HG03139 (cell line): ENCODE results near the gene RC3H1.
A peak's percentile ranks its signal among the peaks of the same experiment; 100 is the strongest.
"Not testable (repeated sequence)": the region's sequence is repeated elsewhere in the genome, so short reads cannot be mapped to it uniquely, and the experiment has no call there.

Experiments
- ATAC-seq: cut with Tn5 transposase; IDR thresholded peaks from one replicate; pipeline ENCODE4 v1.9.1; 2021; ENCODE audit not compliant: unreplicated experiment

RC3H1 gene

GRCh38 chr1:173948594-173948993 lies 73.6 kb downstream of the RC3H1 start:
- no peak for ATAC-seq

DNA sequence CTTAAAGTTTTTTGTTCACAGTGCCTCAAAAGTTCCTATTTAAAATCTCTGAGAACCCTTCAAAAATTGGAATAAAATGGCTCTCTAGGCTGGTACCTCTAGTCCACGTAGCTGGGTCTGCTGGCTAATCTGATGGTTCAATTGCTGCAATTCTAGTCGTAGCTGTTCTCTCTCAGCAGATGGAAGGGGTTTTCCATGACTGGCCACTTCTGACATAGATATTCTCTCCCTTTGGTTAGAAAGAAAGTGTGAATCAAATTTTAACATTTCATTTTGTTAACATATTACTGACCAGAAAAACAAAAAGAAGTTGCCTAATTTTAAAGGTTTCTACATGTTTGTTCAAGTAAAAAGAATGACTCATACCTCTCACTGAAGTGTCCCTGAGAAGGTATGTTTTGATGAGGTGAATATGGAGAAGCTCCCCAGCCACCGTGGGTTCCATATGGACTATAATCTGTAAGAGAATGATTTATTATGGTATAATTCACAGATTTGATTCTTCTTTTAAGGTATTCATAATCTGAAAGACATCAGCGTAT lies 75.7 kb downstream of the RC3H1 start:
- no peak for ATAC-seq

- ATAC-seq: no peak
Observed at GRCh38 chr1:173937062-173937461, 85.1 kb downstream of the RC3H1 start.

GRCh38 chr1:173934440-173934839 lies 87.7 kb downstream of the RC3H1 start:
- no peak for ATAC-seq

GRCh38 chr1:173930541-173930940 lies 91.6 kb downstream of the RC3H1 start:
- not testable (repeated sequence) for ATAC-seq

DNA sequence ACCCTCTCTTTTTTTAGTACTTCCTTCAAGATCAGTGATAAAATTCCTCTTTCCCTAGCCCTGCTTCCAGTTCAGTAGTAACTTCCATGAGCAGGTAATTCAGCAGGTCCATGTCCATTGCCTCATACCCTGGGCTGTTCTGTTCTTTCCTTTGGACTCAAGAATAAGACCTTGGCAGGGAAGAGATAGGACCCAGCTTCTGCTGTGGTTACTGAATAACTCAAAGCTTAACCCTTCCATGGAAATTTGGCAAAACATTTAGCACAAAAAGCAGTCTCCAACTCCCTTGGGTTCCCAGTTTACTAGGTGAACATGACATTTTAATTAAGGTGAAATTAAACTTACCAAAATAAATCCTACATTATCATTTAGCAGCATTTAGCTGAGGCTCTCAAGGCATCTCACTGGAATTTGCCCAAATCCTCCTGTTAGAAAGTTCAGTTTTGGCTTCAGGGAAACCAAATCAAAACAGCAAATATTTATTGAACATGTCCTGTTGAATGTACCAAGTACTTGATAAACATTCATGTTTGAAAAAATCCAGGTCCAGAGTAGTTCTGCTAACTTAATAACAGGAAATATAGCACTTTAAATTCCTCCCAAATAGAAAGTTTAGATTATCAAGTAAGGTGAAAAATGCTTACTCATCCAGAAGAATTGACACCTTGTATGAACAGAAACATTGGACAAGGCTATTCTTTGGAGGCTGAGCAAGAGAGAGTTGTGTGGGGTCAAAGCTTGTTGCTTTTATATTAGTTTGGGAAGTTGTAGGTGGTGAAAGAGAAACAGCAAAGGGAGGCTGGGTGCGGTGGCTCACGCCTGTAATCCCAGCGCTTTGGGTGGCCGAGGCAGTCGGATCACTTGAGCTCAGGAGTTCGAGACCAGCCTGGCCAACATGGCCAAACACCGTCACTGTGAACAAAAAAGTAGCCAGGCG lies 96.6 kb downstream of the RC3H1 start:
- ATAC-seq: no peak

GRCh38 chr1:173920861-173921260 lies 101.3 kb downstream of the RC3H1 start:
- no peak for ATAC-seq

DNA sequence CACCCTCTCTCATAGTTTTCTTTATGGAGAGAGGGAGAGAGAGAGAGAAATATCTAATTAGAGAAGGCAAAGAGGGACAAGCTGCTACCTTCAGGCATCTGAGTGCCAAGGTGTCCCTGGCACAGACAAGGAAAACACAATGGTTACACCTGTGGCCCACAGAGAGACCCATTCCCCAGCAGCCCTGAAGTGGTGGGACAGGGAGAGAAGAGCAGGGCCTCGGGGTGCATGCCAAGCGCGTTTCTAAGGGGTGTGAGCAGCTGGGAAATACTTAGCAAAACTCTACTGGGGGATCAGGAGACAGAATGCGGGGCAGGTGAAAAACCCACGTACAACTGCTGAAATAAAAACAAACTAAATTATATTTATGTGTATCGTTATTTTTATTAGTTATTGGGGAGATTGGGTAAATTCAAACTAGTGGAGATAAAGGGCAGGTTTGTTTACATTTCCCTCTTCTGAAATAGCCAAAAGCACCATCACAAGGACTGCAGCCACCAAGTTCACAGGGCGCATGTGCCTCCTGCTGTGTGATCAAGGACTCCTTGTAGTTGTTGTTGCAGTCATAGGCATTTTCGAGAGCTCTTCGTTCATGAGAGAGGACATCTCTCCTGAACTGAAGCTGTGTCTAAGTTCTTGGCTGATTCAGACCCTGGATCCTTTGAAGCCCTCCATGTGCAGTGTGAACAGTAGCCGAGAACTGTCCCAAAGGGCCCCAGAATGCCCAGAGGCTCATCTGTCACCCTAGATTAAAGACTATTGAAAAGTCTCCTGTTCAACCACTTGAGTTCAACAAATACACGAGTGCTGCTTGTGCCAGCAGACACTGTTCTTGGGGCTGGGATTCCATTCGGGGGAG lies 104.3 kb downstream of the RC3H1 start:
- ATAC-seq: no peak

GRCh38 chr1:173917149-173917548 lies 105.0 kb downstream of the RC3H1 start, which contains the start of gene SERPINC1:
Gene SERPINC1 (minus strand): TSS chr1:173917327. CDS start chr1:173917259, 68 bp downstream.
- no peak for ATAC-seq

- ATAC-seq: no peak
Observed at GRCh38 chr1:173916667-173917066, 105.5 kb downstream of the RC3H1 start.

GRCh38 chr1:173915596-173915995 lies 106.6 kb downstream of the RC3H1 start:
- ATAC-seq: no peak

DNA sequence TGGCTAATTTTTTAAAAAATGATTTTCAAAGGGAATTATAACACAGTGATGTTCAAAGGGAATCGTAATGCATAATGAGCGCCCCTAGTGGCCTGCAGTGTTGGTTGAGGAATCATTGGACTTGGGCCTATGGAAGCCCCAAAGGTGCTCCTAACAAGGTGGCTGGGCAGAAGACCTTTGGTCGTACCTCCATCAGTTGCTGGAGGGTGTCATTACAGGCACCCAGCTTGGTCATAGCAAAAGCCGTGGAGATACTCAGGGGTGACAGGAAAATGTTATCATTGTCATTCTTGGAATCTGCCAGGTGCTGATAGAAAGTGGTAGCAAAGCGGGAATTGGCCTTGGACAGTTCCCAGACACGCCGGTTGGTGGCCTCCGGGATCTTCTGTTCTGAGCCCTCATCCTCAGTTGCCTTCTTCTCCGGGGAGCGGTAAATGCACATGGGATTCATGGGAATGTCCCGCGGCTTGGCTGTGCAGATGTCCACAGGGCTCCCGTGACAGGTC lies 107.7 kb downstream of the RC3H1 start:
- peak; percentile 61 for ATAC-seq

DNA sequence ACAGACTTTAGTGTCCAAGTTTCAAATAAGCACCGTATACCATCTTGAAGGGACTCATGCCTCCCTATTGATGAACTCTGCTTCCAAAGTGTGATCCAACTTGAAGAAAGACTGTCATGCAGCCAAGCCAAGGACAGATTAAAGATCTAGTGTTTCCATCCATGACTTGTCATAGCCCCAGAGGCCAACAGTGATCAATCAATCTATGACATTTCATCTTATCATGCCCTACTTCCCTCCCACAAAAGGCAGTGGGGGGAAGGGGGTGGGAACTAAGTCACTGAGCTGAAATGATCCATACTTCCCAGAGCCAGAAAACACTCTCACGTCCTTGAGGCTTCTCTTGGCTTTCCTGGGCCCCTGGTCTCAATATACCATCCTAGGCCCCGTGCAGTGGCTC lies 109.0 kb downstream of the RC3H1 start:
- no peak for ATAC-seq

DNA sequence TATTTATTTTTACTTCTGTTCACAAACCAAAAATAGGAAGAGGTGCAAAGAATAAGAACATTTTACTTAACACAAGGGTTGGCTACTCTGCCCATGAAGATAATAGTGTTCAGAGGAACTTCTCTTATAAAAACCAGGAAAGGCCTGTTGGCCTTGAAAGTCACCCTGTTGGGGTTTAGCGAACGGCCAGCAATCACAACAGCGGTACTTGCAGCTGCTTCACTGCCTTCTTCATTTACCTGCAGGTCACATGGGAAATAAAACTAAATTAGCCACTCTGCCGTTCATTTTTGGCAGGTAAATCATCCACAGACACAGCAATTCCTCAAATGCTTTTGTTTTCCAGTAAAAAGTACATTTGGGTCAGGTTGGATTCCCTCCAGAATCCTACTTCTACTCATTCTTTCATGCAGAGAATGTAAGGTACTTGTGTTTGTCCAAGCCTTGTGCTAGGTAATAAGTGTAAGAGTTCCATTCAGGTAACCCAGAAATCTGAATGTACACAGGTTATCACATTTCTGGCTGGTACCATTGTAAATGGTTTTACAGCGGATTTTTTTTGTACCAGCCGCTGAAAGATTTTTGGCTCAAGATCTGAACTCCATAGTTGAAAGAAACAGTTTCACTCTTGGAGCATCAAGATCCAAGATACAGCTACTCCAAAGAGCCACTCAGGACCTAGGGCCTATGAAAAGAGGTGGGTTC lies 118.2 kb downstream of the RC3H1 start:
- ATAC-seq: no peak

DNA sequence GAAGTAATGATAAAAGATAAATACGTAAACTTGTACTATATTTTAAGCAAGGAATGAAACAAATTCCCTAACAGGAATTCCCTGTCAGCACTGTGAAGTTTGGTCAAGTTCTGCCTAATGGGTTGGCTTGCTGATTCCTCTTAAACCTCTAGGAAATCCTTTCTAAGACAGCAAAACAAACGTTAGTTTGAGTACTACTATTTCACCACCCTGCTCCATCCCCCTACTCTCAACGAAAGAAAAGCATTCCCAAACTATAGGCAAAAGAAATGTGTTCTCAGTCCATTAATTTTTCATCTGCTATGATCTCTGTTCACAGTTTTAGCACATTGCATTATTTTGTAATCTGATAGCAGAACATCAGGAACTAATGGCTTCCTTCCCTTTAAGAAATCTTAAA lies 121.2 kb downstream of the RC3H1 start:
- no peak for ATAC-seq

GRCh38 chr1:173900427-173900826 lies 121.7 kb downstream of the RC3H1 start:
- no peak for ATAC-seq

DNA sequence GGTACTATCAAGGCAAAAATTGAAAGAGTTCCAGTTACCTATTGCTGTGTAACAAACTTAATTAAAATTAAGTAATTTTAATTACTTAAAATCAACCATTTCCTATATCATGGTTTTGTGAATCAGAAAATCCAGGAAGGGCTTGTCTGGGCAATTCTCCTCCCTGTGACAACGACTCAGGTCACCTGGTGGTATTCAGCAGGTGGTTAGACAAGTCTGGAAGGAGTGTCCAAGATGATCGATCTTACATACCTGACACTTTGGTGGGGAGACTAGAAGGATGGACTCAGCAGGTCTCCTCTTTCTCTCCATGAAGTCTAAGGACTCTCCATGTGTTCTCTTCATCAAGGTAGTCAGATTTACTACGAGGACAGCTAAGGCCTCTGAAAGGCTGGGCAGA lies 128.0 kb downstream of the RC3H1 start:
- ATAC-seq: no peak

DNA sequence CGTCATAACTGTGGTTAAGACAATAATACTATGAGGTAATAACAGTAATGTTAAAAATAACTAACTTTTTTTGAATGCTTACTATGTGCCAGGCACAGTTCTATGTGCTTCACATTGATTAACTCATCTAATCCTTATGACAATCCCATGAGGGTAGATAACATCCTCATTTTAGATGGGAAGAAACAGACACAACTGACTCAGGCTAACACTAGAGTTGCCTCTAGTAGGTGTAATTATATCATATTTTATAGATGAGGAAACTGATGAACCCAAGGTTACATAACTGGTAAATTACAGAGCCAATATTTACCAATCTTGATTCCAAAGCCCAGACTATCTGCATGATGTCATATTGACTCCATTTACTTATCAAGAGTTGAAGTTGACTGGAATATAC lies 128.5 kb downstream of the RC3H1 start:
- no peak for ATAC-seq

- no peak for ATAC-seq
Observed at GRCh38 chr1:173889885-173890284, 132.3 kb downstream of the RC3H1 start.

GRCh38 chr1:173888749-173889148 lies 133.4 kb downstream of the RC3H1 start:
- no peak for ATAC-seq

DNA sequence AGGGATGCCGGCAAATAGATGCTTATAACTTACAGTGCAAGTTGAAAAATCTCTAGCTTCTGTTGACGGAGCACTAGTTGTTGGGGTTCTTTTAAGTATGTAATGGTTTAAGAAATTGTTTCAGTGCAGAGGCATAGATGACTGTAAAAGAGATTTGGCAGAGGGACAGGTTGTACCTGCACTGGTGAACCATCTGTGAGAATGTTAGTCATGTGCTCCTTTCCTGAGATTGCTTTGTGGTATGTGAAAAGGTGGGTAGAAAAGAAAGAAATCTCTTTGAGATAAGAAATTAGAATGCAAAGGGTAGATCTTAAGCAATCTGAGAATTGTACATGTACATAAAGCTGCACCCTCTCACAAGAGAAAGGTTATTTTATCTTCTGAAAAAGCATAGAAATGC lies 134.5 kb downstream of the RC3H1 start:
- no peak for ATAC-seq
